ENCODE data around the gene MCC. TPM values are rescaled to one million over a fixed set of nuclear protein-coding genes. Genes with fewer than 3 reads are reported as not detected.

The MCC gene
- total and polyA plus RNA-seq, 2 donors (not counting 1 experiment from before 2014, with no cell fraction given) = 0.09 to 0.32 TPM

- WGBS (ENCODE audit: insufficient coverage) = 85% methylated on average over 2 of the region's 4 CpGs
- intact Hi-C loops (cut with micrococcal nuclease) = no loop called here
- POLR2A ChIA-PET = no interaction called here
Observed at GRCh38 chr5:113266227-113266912, 221.9 kb downstream of the MCC start.

GRCh38 chr5:113265190-113265589 lies 223.1 kb downstream of the MCC start:
- Mint-ChIP-seq H3K4me1 (no peaks in the 10 kb centered on the region), H3K27ac (no peak overlapping the region), H3K27me3 (peaks cover 20% of the 10 kb centered on the region), H3K9me3 (ENCODE audit: insufficient read depth) (no peaks in the 10 kb centered on the region), H3K4me3 (no peak overlapping the region)
- Histone ChIP-seq H3K4me2 (replicated peaks; ENCODE audit: low read depth, low read length, poor library complexity, severe bottlenecking) (no peak overlapping the region), H3K79me2 (ENCODE audit: control insufficient read depth, insufficient read depth, low read length) (no peaks in the 10 kb centered on the region), H3K27ac (ENCODE audit: low read length in 2 of 2) (no peak overlapping the region), H3K9ac (ENCODE audit: low read length) (no peak overlapping the region), H3K36me3 (replicated peaks in 1 of 2; ENCODE audit: control extremely low read depth in 1 of 2, control insufficient read depth in 1 of 2, extremely low read depth in 1 of 2, insufficient read depth in 2 of 2, low read length in 1 of 2) (no peaks in the 10 kb centered on the region), H4K20me1 (ENCODE audit: control insufficient read depth, insufficient read depth, low read length, poor library complexity, severe bottlenecking) (no peaks in the 10 kb centered on the region), H2AFZ (ENCODE audit: insufficient read depth, low read depth, low read length, poor library complexity, severe bottlenecking) (no peak overlapping the region), H3K27me3 (replicated peaks in 1 of 4; ENCODE audit: control extremely low read depth in 1 of 4, control insufficient read depth in 3 of 4, insufficient read depth in 4 of 4, low read length in 3 of 4) (no peaks in the 10 kb centered on the region), H3K4me1 (ENCODE audit: control insufficient read depth in 2 of 2, insufficient read depth in 2 of 2, low read length in 2 of 2) (no peaks in the 10 kb centered on the region), H3K9me3 (ENCODE audit: control extremely low read depth in 1 of 3, control insufficient read depth in 2 of 3, insufficient read depth in 1 of 3, low read length in 2 of 3) (no peaks in the 10 kb centered on the region), H3K4me3 (ENCODE audit: control extremely low read depth in 1 of 5, extremely low read depth in 1 of 5, insufficient read depth in 1 of 5, low read depth in 2 of 5, low read length in 4 of 5) (no peak overlapping the region)
- DNase-seq (no peak), ATAC-seq (ENCODE audit: low read depth) (no peak)
- TF ChIP-seq CTCF (IDR thresholded peaks at IDR 0.05) = no peak
- no peak for TF ChIP-seq EZH2 (IDR thresholded peaks at IDR 0.05; ENCODE audit: borderline replicate concordance, insufficient read depth, low read depth, low read length, poor library complexity, severe bottlenecking)
- intact Hi-C loops (cut with micrococcal nuclease) = no loop called here
- POLR2A ChIA-PET = no interaction called here
- CTCF ChIA-PET = no interaction called here
- 92% methylated on average over 2 of the region's 4 CpGs for WGBS (ENCODE audit: insufficient coverage)

More at GRCh38 chr5:113266227-113266912, 221.9 kb downstream of the MCC start:
- Histone ChIP-seq H3K9ac (ENCODE audit: low read length) (no peak overlapping the region), H3K4me3 (ENCODE audit: control extremely low read depth in 1 of 5, extremely low read depth in 1 of 5, insufficient read depth in 1 of 5, low read depth in 2 of 5, low read length in 4 of 5) (no peak overlapping the region), H3K4me2 (replicated peaks; ENCODE audit: low read depth, low read length, poor library complexity, severe bottlenecking) (no peak overlapping the region), H2AFZ (ENCODE audit: insufficient read depth, low read depth, low read length, poor library complexity, severe bottlenecking) (no peak overlapping the region), H3K27me3 (replicated peaks in 1 of 4; ENCODE audit: control extremely low read depth in 1 of 4, control insufficient read depth in 3 of 4, insufficient read depth in 4 of 4, low read length in 3 of 4) (no peaks in the 10 kb centered on the region), H3K79me2 (ENCODE audit: control insufficient read depth, insufficient read depth, low read length) (no peaks in the 10 kb centered on the region), H3K36me3 (replicated peaks in 1 of 2; ENCODE audit: control extremely low read depth in 1 of 2, control insufficient read depth in 1 of 2, extremely low read depth in 1 of 2, insufficient read depth in 2 of 2, low read length in 1 of 2) (no peaks in the 10 kb centered on the region), H4K20me1 (ENCODE audit: control insufficient read depth, insufficient read depth, low read length, poor library complexity, severe bottlenecking) (no peaks in the 10 kb centered on the region), H3K27ac (ENCODE audit: low read length in 2 of 2) (no peak overlapping the region), H3K4me1 (ENCODE audit: control insufficient read depth in 2 of 2, insufficient read depth in 2 of 2, low read length in 2 of 2) (no peaks in the 10 kb centered on the region), H3K9me3 (ENCODE audit: control extremely low read depth in 1 of 3, control insufficient read depth in 2 of 3, insufficient read depth in 1 of 3, low read length in 2 of 3) (no peaks in the 10 kb centered on the region)
- ATAC-seq (ENCODE audit: low read depth) (no peak), DNase-seq (no peak)
- Mint-ChIP-seq H3K27me3 (peaks cover 20% of the 10 kb centered on the region), H3K4me3 (no peak overlapping the region), H3K4me1 (no peaks in the 10 kb centered on the region), H3K27ac (no peak overlapping the region), H3K9me3 (ENCODE audit: insufficient read depth) (no peaks in the 10 kb centered on the region)
- CTCF ChIA-PET = no interaction called here
- TF ChIP-seq EZH2 (IDR thresholded peaks at IDR 0.05; ENCODE audit: borderline replicate concordance, insufficient read depth, low read depth, low read length, poor library complexity, severe bottlenecking) (no peak), CTCF (IDR thresholded peaks at IDR 0.05) (no peak)

Data from B cell (primary cell).